ENCODE results near the gene CXCL3.
A peak's percentile ranks its signal among the peaks of the same experiment; 100 is the strongest.

Gene CXCL3

DNA sequence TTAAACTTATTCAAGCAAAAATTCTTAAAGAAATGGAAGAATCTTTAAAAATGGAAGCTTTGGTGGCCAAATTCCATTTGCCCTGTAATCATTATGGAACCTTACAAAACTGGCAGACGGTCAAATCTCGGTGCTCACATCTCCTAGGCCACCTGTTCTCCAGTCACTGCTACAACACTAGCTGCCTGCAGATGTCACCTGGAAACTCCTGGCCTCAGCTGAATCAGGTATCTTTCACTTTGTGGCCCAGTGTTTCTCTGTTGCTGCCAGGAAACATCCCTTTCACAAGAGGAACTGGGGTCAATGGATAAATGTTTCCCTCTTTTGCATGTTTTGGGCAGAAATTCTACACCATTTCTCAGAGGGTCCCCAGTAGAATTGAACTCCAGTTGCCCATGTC is 4.2 kb upstream of the CXCL3 start:
- no peak overlapping the region for H3K27ac ChIP-seq
- H3K36me3 ChIP-seq = no peaks in the 10 kb centered on the region
- H3K27me3 ChIP-seq = no peaks in the 10 kb centered on the region
- peaks cover 0 to 9% (median 7%) of the 10 kb centered on the region in 4 donors for H3K4me1 ChIP-seq
- TF ChIP-seq, protein P1, sequence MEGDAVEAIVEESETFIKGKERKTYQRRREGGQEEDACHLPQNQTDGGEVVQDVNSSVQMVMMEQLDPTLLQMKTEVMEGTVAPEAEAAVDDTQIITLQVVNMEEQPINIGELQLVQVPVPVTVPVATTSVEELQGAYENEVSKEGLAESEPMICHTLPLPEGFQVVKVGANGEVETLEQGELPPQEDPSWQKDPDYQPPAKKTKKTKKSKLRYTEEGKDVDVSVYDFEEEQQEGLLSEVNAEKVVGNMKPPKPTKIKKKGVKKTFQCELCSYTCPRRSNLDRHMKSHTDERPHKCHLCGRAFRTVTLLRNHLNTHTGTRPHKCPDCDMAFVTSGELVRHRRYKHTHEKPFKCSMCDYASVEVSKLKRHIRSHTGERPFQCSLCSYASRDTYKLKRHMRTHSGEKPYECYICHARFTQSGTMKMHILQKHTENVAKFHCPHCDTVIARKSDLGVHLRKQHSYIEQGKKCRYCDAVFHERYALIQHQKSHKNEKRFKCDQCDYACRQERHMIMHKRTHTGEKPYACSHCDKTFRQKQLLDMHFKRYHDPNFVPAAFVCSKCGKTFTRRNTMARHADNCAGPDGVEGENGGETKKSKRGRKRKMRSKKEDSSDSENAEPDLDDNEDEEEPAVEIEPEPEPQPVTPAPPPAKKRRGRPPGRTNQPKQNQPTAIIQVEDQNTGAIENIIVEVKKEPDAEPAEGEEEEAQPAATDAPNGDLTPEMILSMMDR (IDR thresholded peaks at IDR 0.05) = no peak
- no peak for DNase-seq
- intact Hi-C loops (cut with DNase I; ENCODE audit: low total_unique reads) = no loop called here
- H3K4me3 ChIP-seq = no peak overlapping the region
- peaks cover 0 to 8% (median 0%) of the 10 kb centered on the region in 3 donors for H3K9me3 ChIP-seq

DNA sequence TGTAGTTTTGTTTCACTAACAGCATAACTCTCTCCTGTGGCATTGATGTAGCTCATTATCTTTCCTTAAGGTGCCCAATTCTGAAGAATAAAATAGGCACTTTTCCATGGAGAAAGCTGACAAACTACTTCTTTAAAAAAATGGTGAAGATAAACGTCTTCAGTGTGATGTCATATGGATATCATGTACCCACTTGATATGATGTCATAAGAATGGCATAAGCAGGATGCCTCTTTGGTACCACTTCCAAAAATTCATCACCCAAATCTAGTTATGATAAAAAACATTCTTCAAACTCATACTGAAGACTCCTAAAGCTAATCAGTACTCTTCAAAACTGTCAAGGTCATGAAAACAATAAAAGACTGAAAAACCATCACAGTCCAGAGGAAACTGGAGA is 2.9 kb upstream of the CXCL3 start:
- Histone ChIP-seq H3K9me3 (peaks cover 0 to 3% (median 0%) of the 10 kb centered on the region in 3 donors), H3K4me1 (peaks cover 0 to 12% (median 9%) of the 10 kb centered on the region in 4 donors), H3K27ac (no peak overlapping the region), H3K27me3 (no peaks in the 10 kb centered on the region), H3K36me3 (no peaks in the 10 kb centered on the region), H3K4me3 (no peak overlapping the region)
- TF ChIP-seq, protein P1 (IDR thresholded peaks at IDR 0.05) = no peak
- intact Hi-C loops (cut with DNase I; ENCODE audit: low total_unique reads) = no loop called here
- no peak for DNase-seq

DNA sequence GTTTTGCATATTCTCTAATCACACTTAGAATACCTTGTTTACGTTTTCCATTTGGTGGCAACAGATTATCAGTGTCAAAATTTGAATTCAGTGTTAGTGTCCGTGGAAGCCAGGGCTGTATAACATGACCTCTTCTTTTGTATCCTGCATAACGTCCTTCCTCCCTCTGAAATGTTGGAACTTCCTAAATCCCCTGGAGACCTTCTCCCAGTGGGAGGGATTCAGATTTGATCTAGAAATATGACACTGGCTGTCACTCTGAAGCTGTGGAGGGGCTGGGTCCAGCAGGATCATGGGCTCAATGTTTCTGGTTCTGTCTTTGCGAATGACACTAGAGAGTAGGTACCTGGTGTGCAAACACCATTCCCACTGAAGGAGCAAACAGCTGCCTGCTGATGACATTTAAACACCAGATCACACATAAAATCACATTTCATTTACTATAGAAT is 850 bp upstream of the CXCL3 start:
- Histone ChIP-seq H3K4me3 (peak overlapping the region; percentile 60 to 71), H3K27ac (peak overlapping the region; percentile 58 to 59), H3K36me3 (no peaks in the 10 kb centered on the region), H3K9me3 (no peaks in the 10 kb centered on the region), H3K27me3 (no peaks in the 10 kb centered on the region), H3K4me1 (peaks cover 0 to 12% (median 9%) of the 10 kb centered on the region in 4 donors)
- intact Hi-C loops (cut with DNase I; ENCODE audit: low total_unique reads) = no loop called here
- TF ChIP-seq, protein P1 (IDR thresholded peaks at IDR 0.05) = no peak
- no peak for DNase-seq

DNA sequence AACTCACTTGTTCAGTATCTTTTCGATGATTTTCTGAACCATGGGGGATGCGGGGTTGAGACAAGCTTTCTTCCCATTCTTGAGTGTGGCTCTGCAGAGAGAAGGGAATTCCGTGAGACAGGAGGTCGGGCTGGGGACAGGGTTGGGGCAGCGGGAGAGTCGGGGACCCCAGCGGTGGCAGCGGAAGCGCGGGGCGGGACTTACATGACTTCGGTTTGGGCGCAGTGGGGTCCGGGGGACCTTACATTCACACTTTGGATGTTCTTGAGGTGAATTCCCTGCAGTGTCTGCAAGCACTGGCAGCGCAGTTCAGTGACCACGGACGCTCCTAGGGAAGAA is 434 bp downstream of the CXCL3 start:
- no peaks in the 10 kb centered on the region for H3K9me3 ChIP-seq
- H3K27ac ChIP-seq = peak overlapping the region; percentile 58 to 59
- H3K4me1 ChIP-seq = peaks cover 0 to 12% (median 9%) of the 10 kb centered on the region in 4 donors
- no peak for DNase-seq
- TF ChIP-seq, protein P1 (IDR thresholded peaks at IDR 0.05) = no peak
- H3K4me3 ChIP-seq = peak overlapping the region; percentile 60 to 71
- no peaks in the 10 kb centered on the region for H3K27me3 ChIP-seq
- intact Hi-C loops (cut with DNase I; ENCODE audit: low total_unique reads) = no loop called here
- H3K36me3 ChIP-seq = no peaks in the 10 kb centered on the region

DNA sequence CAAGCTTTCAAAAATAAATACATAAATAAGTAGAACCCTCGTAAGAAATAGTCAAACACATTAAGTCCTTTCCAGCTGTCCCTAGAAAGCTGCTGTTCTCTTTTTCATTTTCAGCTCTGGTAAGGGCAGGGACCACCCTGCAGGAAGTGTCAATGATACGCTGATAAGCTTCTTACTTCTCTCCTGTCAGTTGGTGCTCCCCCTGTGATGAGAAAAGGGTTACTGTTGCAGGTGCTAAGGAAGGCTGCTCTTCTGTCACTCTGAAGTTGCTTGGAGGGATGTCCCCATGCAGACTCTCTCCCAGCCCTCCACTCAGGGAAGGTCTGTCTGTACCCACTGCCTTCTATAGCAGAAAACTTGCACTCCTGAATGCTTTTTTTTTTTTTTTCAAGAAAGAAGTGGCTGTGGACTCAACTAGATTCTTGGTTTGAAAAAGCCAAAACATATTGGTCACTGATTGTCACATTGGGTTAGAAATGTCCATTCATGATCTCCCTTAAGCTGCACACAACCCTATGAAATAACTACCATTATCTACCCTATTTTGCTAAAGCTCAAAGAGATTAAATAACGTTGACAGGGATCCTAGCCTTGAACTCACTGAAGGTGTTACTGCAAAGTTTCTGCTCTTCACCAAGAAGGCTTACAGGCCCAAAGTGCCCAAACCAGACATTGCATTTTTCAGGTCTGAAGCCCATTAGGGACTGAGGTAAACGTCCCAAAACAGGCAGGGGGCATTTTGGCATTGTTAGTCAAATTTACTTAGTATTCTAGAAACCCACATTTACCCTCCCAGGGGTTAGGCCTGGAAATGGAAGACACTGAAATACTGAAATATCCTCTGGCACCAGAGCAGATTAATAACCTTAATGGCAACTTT is 1.2 kb downstream of the CXCL3 start:
- Histone ChIP-seq H3K36me3 (no peaks in the 10 kb centered on the region), H3K4me1 (peaks cover 0 to 12% (median 9%) of the 10 kb centered on the region in 4 donors), H3K27ac (no peak overlapping the region), H3K9me3 (no peaks in the 10 kb centered on the region), H3K27me3 (no peaks in the 10 kb centered on the region), H3K4me3 (peak overlapping the region; percentile 60 to 71)
- DNase-seq = no peak
- intact Hi-C loops (cut with DNase I; ENCODE audit: low total_unique reads) = no loop called here
- TF ChIP-seq, protein P1 (IDR thresholded peaks at IDR 0.05) = no peak
